Measurements from ENCODE around the gene TFRC.

GRCh38 chr3:196067439-196067838, 14.5 kb downstream of the TFRC start:
- no peak for TF ChIP-seq CTCF (conservative IDR thresholded peaks at IDR 0.05)
- TF ChIP-seq ZFX (IDR thresholded peaks at IDR 0.05), result no peak

All from C4-2B (cell line).